Activated gamma-delta T cell treated with anti-CD3 and anti-CD28 coated beads, Interleukin-2, amount 50 U/mL, for 16 hours (primary cell): ENCODE results near the gene VAMP7.
"Not testable (repeated sequence)": the region's sequence is repeated elsewhere in the genome, so short reads cannot be mapped to it uniquely, and the experiment has no call there.

Experiments
- DNase-seq: peaks from one replicate; pipeline ENCODE4 v3.0.0-alpha.2; 2020; ENCODE audit warnings: low read depth

Gene VAMP7

DNA sequence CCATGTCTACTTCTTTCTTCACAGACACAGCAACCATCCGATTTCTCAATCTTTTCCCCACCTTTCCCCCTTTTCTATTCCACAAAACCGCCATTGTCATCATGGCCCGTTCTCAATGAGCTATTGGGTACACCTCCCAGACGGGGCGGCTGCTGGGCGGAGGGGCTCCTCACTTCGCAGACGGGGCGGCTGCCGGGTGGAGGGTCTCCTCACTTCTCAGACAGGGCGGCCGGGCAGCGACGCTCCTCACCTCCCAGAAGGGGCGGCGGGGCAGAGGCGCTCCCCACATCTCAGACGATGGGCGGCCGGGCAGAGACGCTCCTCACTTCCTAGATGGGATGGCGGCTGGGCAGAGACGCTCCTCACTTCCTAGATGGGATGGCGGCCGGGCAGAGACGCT lies 26.5 kb downstream of the VAMP7 start:
- DNase-seq, result not testable (repeated sequence)

DNA sequence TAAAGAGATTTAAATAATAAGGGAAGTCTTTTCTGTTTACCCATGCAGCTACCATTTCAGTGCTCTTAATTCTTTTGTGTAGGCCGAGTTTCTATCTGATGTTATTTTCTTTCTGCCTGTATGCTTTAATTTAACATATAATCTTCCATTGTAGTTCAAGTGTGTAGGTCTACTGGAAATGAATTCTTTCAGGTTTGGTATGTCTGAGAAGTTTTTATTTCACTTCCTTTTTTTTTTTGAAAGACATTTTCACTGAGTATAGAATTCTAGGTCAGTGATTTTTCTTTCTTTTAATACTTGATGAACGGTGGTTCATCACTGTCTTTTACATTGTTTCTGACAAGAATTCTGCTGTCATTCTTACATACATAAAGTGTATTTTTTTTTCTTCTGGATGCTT lies 42.1 kb downstream of the VAMP7 start:
- DNase-seq, result no peak

DNA sequence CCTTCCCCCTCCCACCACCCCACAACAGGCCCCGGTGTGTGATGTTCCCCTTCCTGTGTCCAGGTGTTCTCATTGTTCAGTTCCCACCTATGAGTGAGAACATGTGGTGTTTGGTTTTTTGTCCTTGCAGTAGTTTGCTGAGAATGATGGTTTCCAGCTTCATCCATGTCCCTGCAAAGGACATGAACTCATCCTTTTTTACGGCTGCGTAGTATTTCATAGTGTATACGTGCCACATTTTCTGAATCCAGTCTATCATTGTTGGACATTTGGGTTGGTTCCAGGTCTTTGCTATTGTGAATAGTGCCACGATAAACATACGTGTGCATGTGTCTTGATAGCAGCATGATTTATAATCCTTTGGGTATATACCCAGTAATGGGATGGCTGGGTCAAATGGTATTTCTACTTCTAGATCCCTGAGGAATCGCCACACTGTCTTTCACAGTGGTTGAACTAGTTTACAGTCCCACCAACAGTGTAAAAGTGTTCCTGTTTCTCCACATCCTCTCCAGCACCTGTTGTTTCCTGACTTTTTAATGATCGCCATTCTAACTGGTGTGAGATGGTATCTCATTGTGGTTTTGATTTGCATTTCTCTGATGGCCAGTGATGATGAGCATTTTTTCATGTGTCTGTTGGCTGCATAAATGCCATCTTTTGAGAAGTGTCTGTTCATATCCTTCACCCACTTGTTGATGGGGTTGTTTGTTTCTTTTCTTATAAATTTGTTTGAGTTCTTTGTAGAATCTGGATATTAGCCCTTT lies 49.9 kb downstream of the VAMP7 start:
- not testable (repeated sequence) for DNase-seq

DNA sequence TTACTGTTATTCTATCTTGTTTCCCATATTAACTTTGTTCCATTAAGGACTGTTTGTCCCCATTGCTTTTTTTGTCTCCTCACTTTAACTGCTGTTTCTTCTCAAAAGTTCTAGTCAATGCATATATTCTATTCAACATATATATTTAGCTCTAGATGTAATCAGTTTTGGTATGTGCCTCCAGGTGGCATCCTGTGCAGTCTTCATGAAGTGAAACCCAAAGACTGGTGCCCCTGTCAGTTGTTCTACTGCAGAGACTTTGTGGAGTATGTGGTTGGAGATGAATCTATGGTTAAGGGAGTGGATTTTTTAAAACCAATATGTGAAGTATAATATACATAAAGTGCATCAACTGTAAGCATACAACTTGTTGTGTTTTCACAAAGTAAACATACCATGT lies 57.0 kb downstream of the VAMP7 start:
- no peak for DNase-seq

DNA sequence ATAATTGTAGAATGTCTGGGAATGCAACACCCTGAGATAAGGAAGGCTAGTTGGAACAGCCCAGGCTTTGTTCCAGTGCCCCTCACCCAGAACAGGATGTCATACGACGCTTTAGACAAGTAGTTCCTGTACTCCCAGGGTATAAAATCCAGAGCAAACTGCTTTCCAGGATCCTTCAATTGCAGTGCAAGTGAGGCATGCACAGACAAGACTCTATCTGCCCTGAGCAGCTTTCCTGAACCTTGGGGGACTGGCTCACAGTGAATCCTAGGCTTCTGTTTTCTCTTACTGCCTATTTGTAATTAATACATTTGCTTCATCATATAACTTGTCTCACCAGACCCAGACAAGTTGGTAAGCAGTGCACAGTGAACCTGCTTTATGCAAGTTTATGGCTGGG lies 68.0 kb downstream of the VAMP7 start:
- DNase-seq, result no peak

DNA sequence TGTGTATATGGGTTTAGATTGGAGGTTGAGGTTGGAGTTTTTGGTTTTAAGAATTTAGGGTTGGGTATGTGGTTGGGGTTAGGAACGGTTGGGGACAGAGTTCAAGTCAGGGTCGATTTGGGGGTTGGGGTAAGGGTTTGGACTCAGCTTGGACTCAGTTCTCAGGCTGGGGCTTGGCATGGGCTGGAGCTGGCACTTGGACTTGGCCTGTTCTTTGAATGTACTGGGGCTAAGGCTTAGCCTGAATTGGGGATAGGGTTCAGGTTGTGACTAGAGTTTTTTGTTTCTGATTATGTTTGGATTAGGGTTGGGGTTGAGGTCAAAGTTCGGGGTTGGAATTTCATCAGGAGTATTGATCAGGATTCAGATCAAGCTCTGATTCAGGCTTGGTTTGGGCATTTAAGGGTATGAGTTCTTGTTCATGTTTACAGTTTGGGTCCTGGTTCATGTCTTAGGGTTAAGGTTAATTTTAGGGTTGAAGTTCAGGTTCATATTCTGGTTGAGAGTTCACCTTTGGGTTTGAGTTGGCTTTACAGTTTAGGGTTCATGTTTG lies 70.2 kb downstream of the VAMP7 start:
- no peak for DNase-seq

DNA sequence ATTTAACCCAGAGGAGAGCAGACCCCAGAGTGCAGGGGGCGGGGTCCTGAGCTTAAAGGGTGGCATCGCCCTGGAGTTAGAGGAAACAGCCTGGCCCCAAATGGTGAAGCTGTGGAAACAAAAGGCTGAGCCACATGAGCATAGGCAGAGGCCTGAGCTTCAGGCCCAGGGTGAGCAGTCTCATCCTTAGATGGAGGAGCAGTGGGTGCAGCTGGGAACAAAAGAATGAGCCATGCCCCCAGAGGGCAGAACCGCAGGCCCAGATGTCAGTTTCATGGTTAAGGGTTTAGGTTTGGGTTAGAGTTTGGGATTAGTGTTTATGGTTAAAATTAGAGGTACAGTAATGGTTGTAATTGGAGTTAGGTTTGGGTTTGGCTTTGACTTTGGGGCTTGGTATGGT lies 71.9 kb downstream of the VAMP7 start:
- DNase-seq, result no peak

DNA sequence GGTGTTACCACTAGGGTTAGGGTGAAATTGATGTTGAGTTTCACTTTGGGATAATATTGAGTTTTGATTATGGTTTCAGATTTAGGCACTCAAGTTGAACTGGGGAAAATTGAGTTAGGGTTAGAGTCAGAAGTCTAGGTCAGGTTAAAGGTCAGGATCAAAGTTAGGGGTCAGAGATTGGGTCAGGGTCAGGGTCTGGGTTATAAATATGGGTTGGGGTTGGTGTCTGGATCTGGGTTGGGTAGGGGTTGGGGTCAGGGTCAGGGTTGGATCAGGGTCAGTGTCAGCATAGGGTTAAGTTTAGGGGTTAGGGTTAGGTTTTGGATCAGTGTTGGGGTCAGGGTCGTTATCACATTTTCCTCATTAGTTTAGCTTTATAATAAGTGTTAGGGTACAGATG lies 73.6 kb downstream of the VAMP7 start:
- DNase-seq, result no peak

DNA sequence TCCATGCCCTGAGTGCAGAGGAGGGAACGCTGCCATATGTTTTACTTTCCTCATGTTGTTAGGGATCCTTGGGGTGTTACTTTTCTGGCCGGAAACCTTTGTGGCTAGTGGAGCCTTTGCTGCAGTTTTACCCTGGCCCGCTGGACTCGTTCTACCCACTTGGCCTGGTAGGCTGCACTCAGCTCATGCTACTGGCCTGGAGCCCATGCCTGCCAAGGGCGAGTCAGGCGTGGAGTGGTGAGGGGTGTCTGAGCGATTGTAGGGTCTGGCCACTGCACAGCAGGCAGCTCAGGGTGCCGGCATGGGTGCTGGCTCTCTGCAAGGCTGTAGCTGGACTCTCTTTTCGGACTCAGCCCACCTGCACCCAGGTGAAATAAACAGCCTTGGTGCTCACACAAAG lies 75.0 kb downstream of the VAMP7 start:
- no peak for DNase-seq

DNA sequence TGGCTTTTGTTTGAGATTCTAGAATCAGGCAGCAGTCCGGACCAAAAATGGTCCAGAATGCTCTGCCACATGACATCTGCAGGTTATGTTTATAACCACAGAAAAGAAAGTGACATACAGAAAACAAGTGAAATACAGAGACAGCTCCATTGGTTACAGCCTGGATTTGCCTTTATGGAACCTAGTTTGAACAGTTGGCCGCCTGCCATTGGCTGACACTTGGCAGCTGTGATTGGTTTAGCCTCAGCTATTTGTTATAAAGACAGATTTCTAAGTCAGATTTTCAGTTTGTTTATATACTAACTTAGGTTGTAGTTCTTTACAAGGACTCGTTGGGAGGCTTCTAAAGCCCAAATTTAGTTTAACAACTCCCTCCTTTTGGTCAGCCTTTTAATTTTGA lies 75.5 kb downstream of the VAMP7 start:
- no peak for DNase-seq

DNA sequence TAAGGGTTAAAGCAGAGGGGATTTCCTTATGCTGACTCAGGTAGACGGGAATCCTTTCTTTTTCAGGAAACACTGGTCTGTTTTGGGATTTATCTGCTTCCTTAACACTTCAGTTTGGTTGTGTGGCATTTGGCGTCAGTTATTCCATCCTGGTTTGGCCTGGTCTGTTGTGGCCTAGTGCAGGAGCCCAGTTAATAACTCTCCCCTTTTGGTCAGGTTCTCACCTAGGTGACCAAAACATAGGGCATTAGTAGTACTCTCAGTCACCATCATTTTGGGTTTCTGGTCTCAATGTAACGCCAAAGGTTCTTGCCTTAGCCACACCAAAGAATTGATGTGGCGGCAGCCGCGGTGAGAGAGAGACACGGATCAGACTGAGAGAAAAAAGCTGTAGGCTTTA lies 76.7 kb downstream of the VAMP7 start:
- no peak for DNase-seq

DNA sequence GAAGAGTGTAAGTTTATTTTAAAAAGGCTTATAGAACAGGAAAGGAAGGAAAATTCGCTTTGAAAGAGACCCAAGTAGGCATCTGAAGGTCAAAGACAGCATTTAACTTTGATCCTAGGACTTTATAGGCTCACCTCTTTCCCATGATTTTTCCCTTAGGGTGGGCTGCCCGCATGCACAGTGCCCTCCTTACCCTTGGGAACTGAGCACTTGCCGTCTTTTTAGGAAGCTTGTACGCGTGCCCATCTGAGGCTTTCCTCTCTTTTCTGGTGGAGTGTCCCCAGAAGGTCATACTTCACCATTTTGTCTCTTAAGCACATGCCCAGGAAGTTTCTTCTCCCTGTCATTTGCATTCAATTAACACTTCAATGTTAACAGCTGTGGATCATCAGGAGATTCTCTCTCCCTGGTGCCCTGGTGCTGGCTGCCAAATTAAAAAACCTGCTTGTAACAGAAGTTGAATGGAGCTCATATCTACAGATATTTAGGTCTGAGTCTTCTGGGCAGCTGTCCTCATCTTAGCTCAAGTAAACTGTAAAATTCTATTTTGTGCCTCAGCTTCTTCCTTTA lies 78.0 kb downstream of the VAMP7 start:
- no peak for DNase-seq

DNA sequence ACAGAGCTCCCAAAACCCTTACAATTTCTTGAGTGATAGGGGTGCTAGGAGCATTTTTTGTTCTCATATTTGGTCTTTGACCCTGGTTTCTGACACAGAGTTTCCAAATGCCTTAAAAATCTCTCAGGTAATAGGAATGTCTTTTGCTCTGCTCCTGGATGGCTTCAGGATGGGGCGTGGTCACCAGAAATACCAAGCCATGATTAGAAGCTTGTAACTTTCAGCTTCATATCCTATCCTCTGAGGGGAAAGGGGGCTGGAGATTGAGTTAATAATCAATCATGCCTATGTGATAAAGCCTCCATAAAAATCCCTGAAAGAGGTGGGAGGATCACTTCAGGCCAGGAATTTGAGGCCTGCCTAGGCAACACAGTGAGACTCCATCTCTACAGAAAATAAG lies 81.8 kb downstream of the VAMP7 start:
- DNase-seq, result no peak

DNA sequence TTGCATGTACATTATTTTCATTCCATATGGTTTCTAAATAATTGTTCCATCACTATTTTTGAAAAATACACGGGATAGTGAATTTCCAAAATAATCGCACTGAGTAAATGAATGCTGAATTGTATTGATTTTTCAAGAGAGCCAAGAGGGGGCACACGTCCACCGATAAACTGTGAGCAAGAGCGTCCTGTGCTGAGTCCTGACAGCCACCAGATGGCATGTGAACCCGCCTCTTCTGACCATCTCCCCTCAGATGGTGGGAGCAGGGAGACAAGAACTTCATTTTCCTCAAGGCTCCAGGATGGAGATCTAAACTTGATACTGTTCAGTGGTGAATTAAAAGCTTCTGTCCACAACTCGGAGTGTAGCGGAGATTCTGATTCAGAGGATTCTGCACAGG lies 85.7 kb downstream of the VAMP7 start:
- peak; percentile 12 for DNase-seq

DNA sequence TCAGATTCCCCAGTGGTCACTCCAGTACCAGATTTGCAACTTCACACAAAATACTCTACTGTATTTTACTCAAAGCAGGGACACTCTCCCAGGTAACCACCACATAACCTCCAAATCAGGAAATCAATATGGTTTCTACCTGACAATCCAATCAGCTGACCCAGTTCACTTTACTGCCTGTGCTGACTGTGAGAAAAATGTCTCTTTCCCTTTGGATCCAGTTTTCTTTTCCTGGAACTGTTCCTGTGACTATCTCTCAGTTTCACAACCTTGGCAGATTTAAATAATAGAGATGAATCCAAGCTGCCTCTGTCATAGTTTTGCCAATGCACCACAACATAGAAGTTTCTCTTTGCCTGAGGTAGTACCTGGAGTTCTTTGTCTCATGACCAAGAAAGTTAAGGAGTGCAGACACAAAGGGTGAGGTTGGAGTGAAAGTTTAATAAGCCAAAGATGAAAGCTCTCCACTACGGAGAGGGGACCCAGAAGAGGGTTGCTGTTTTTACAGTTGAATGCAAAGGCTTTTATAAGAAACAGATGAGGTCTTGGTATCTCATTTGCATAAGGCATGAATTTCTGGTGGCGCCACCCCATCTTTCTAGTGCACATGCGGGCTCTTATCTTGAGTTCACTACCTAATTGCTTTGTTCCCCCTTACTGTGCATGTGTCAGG lies 86.6 kb downstream of the VAMP7 start:
- no peak for DNase-seq

DNA sequence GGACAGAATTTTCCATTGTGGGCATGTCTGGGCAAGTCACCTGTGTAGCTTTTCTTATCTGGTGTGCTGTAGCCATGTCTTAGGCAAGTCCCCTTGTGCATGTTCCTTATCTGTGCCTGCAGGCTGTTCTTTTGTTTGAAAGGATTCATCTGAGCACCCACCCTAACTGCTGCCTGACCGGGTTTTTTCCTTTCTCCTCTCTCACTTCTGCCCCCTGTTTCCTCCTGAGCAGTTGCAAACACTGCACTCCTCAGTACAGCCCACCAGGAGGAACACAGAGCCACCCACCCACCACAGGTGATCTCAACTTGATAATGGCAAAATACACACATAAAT lies 87.1 kb downstream of the VAMP7 start:
- no peak for DNase-seq

DNA sequence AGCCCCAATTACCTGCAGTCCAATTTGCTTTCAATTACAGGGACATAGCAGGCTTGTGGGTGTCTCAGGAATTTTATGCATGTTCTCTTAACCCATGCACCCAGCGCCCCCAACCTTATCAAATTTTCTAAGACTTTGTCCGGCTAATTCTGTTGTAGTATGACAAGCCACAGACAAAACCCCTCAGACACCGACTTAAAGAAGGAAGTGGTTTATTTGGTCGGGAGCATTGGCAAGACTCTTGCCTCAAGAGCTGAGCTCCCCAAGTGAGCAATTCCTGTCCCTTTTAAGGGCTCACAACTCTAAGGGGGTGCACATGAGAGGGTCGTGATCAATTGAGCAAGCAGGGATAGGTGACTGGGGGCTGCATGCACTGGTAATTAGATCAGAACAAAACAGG lies 87.6 kb downstream of the VAMP7 start:
- no peak for DNase-seq

DNA sequence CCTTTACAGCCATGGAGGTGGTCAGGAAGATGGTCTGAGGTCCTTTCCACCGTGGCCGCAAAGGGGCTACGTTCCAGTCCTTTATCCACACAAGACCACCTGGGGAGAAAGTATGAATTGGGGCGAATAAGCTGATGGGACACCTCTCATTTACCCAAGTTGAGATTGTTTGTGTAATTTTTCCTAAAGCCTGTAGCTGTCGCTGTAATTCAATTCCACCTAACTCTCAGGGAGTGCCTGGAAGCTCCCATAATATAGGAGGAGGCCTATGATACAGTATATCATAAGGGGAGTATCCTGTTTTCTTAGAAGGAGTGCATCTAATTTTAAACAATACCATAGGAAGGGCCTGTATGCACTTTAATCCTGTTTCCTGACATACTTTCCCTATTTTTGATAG lies 90.5 kb downstream of the VAMP7 start:
- not testable (repeated sequence) for DNase-seq

DNA sequence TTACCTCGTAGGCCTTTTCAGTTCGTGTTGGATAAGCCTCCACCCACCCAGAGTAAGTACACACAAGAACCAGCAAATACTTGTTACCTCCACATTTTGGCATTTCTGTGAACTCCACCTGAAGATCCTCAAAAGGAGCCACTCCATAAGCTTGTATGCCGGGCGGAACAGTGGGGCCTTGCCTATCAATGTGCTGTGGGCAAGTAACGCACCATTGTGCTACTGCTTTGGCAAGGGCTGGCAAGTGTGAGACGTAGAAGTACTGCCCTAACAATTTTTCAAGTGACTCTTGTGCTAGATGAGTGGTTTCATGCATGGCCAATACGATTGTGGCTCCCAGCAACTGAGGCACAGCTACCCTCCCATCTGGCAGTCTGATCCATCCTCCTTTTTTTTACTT lies 91.1 kb downstream of the VAMP7 start:
- not testable (repeated sequence) for DNase-seq

DNA sequence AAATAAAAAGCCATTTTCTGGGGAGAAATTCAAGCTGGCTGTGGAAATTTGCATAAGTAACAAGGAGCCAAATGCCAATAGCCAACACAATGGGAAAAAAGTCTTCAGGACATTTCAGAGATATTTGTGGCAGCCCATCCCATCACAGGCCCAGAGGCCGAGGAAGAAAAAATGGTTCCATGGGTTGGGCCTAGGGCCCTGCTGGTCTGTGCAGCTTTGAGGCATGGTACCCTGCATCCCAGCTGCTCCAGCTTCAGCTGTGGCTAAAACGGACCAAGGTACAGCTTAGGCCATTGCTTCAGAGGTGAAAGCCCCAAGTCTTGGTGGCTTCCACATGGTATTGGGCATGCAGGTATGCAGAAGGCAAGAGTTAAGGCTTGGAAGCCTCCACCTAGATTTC lies 102.2 kb downstream of the VAMP7 start:
- no peak for DNase-seq

DNA sequence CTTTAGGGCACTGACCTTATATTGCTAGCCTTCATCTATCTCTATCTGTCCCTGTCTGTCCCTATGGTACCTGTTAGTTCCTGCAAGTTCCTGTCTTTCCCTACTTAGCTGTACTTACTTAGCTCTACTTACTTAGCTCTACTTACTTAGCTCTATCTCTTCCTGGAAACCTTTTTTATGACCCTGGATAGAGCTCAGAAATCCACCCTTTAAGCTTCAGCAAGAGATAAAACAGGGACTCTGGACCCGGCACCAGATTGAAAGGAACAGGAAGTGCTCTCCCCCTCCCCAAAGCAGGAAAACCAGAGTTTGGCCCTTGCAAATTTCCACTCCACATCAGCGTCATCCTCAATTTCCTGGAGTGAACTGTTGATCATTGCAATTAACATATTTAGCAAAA lies 104.1 kb downstream of the VAMP7 start:
- DNase-seq, result no peak

DNA sequence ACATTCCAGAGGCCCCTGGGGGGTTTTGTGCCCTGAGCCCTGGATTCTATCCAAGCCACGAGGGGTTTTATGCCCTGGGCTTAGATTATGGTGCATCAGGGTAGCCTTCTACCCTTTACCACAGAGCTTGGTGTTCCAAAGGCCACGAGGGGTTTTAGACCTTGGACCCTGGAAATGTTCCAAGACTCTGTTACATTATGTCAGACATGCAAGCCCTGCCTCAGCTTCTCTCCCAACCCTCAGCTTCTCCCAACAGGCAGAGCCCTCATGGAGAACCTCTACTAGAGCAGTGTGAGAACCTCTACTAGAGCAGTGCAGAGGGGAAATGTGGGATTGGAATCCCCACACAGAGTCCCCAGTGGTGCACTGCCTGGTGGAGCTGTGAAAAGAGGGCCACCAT lies 105.8 kb downstream of the VAMP7 start:
- not testable (repeated sequence) for DNase-seq

DNA sequence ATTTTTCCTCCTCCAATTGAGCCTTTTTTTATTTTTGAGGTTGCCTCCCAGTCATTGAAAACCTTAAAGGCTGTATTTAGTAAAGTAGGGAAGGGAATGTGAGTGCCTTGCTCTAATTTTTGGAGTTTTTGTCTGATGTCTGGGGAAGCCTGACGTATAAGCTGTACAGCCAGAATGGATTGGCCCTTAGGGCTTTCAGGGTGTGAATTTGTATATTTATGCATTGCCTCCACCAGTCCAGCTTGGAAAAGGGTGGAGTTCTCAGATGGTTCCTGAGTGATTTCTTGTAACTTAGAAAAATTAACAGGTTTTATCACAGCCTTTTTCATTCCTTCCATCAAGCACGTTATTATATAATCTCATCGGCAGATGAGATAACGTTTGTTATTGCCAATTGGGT lies 107.7 kb downstream of the VAMP7 start:
- no peak for DNase-seq
